RPMI8226 (cell line): ENCODE data around the gene GNAT3.

ENCODE experiments used
- DNase-seq: peaks from one replicate; pipeline ENCODE4 v3.0.0-alpha.2; 2015

Gene GNAT3

DNA sequence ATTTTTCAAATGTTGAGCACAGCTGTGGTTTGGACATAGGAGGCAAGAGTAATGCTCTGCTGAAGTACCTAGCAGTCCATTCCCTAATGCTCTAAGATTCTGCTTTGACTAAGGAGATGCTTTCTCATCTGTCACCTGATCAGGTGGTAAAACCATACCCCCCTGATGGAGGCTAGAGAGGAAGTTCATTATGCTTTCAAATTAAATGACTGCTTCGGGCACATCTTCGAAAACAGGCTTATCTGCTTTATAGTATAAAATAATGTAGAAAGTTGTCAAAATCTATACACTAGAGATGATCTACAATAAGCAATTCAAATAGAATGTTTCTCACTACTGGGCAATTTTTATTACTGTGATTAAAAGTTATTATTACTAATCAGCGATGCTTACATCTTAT, at the start of gene GNAT3:
TSS of gene GNAT3 (minus strand) at position 101 of the 400 bp plus-strand sequence. CDS start 138 bp downstream, outside the sequence.
- no peak for DNase-seq

DNA sequence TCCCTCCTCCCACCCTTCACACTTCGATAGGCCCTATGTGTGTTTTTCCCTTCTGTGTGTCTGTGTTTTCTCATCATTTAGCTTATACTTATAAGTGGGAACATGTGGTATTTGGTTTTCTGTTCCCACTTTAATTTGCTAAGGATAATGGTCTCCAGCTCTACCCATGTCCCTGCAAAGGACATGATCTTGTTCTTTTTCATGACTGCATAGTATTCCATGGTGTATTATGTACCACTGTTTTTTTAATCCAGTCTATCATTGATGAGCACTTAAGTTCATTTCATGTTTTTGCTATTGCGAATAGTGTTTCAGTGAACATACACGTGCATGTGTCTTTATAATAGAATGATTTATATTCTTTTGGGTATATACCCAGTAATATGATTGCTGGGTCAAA, 46.3 kb upstream of the GNAT3 start:
- no peak for DNase-seq

- no peak for DNase-seq
Measured at GRCh38 chr7:80552031-80552694, 40.3 kb upstream of the GNAT3 start.

GRCh38 chr7:80550005-80550404, 38.1 kb upstream of the GNAT3 start:
- no peak for DNase-seq

DNA sequence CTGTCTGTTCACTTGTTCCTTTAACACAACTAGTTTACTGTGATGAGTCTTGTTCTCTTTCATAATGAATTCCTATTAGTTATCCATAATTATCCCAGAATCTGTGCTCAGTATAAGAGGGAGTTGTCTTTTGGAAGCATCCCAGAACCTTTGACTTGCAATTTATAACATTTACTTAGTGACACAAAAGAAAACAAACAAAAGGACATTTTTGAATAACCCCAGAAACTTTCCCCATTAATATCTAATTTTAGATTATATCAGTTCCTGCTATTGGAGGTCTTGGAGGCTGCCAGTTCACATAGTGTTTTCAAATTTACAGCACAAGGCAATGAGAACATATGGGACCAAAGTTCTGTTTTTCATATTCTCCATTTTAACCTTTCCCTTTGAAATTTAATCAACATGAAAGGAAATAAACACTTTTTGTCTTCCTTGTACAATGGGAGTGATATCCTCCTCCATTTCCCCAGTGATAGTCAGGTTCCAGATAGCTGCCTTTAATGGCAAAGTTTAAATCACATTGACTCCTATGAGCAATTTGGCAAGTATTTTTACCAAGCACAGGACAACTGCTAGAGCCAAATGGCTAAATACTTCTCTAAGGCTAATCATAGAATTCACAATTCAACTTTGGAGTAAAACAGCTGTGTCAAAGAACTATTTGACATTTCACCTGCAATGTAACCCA, 37.1 kb upstream of the GNAT3 start:
- DNase-seq = no peak

DNA sequence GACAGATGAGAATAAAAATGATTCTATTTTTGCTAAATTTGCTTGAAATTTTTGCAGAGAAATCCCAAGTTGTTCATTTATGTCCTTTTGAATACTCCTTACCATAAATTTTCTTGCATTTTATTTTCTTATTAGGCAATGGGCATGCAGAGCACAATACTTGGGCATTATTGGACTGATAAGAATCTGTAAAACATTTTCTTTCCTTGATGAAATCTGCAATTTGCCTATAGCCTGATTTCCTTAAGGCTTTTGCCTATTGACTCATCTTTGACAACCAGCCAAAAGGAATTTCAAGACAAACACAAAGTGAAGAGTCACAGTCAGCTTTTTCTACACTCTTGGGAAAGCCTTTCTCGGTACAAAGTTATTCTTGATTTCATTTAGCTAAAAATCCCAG, 30.5 kb upstream of the GNAT3 start:
- DNase-seq = no peak

DNA sequence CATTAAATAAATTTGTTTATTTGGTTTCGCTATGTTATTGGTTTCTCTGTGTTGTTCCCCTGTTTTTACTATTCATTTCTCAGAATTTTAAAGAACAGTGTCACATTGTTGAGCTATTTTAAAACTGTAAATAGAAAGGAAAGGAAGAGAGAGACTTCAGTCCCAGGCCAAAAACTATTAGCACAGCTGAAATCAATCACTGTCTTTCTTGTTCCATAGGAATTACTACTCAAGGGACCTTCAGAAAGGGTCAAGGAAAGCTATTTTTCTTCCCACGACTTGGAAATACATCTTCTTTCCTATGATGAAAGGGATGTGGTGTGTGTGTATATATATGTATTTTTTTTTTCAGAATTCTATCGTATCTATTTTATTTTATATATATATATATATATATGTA, 29.0 kb upstream of the GNAT3 start:
- no peak for DNase-seq

GRCh38 chr7:80537091-80537490, 25.2 kb upstream of the GNAT3 start:
- DNase-seq = no peak

GRCh38 chr7:80536426-80536825, 24.6 kb upstream of the GNAT3 start:
- DNase-seq = no peak

DNA sequence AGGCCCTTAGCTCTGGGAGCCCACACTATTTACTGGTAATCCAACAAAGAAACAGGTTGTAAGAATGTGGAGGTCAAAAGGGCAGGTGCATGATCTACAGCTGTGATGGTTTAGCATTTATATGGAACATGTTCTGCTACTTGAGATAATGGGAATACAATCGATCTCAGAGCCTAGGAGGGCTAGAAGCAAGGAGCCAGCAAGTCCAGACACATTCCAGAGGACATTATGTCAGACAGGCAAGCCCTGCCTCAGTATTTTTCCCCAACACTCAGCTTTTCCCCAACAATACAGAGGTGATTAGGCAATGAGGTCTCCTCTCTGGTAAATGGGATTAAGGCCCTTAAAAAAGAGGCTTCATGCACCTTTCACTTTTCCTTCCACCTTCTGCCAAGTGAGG, 21.4 kb upstream of the GNAT3 start:
- no peak for DNase-seq

GRCh38 chr7:80532153-80532552, 20.3 kb upstream of the GNAT3 start:
- DNase-seq = no peak

DNA sequence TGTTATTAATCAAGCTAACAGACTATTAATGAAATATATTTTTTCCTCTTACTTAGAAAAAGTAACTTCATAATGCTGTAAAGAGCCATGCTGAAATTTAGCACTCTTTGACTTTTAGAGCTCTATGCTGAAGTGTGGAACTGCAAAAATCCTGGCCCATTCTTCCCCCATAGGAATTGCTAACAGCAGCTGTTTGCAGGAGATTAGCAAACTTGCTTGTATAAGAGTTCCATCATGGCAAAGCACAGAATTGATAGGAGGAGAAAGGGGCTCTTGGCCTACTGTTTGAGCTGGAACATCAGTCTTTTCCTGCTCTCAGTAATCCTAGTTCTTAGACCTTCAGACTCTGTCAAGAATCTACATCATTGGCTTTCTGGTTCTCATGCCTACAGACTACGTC, 18.3 kb upstream of the GNAT3 start:
- DNase-seq = no peak

GRCh38 chr7:80529362-80529761, 17.5 kb upstream of the GNAT3 start:
- no peak for DNase-seq

DNA sequence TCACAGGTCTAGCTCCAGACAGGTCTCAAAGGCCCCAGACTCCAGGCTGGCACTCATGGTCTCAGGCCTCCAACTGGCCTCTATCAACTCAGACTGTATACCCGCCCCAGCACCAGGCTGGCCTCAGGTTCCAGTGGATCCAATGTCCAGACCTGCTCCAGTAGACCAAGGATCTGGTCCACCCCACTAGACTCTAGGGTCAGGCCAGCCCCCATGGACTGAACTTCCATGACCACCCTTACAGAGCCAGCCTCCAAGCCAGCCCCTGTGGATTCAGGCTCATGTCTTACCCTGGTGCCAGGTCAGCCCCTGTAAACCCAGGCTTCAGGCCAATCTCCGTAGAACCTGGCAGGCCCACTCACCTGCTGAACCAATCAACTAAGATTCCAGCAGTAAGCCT, 16.8 kb upstream of the GNAT3 start:
- DNase-seq = no peak

- no peak for DNase-seq
Measured at GRCh38 chr7:80526472-80526871, 14.6 kb upstream of the GNAT3 start.

GRCh38 chr7:80524693-80525092, 12.8 kb upstream of the GNAT3 start:
- DNase-seq = no peak

DNA sequence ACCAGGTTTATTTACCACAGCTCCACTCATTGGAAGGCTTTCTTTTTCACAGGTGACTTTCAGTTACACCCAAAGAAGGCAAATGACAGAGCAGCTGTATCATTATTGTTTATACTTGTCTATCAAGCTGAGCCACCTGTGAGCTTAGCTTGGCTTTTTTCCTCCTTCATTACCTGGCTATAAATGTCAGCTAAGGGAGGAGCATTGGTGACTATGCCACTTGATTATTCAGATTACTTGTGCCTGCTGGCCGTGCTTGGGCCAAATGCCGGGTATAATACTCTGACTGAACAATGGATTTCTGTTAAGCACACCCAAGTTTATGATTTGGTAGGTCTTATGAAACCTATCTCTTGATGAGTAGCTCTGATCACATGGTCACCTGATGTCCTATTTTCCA, 9.9 kb upstream of the GNAT3 start:
- DNase-seq = no peak

- no peak for DNase-seq
Measured at GRCh38 chr7:80520199-80520598, 8.3 kb upstream of the GNAT3 start.

GRCh38 chr7:80517282-80517747, 5.5 kb upstream of the GNAT3 start:
- no peak for DNase-seq

GRCh38 chr7:80515298-80515697, 3.4 kb upstream of the GNAT3 start:
- no peak for DNase-seq

GRCh38 chr7:80510021-80510420, 1.8 kb downstream of the GNAT3 start:
- DNase-seq = no peak

GRCh38 chr7:80508440-80508839, 3.4 kb downstream of the GNAT3 start:
- DNase-seq = no peak

DNA sequence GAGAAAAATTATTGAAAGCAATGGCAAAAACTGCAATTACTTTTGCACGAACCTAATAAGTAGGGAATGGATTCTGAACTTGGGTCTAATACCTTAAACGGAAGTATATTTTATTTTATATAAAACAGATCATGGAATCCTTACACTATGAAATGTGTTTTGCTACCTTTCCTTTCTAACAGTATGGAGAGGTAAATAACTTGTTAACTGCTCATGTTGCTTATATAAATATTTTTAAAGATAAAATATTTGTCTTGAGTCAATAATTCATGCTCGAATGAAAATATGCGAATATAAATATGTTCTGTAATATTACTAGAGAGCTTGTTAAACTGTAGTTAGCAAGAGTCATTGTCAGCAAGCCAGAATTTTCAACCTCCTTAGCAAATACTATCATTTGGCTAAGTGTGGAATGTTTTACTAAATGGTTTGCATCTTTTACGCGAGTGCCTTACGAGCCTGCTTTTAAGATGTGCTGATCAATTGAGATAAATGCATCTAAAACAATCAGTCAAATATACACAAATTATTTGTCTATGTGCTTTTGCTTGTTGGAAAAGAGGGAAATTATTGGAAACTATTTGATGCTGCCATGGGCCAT, 5.9 kb downstream of the GNAT3 start:
- DNase-seq = no peak

GRCh38 chr7:80500325-80500724, 11.5 kb downstream of the GNAT3 start:
- no peak for DNase-seq
